ENCODE data around the gene SLC25A48.

- TF ChIP-seq CTCF (conservative IDR thresholded peaks at IDR 0.05; ENCODE audit: low read length): no peak
- no peak for TF ChIP-seq EZH2phosphoT487 (IDR thresholded peaks at IDR 0.05; ENCODE audit: borderline replicate concordance, low read depth, low read length)
These were observed 25.2 kb downstream of the SLC25A48 start for GRCh38 chr5:135859641-135860040.

Data from OCI-LY7 (cell line).